Ramos (cell line): ENCODE results near the gene ISCA2.

ENCODE experiments used
- in situ Hi-C: fragments of 300-500 bp; cut with MboI; formaldehyde crosslinking; loops from one replicate; pipeline ENCODE4 v1.14.3; 2022; ENCODE audit warnings: low sequenced_read_pairs; ENCODE audit not compliant: unreplicated experiment

ISCA2 gene

GRCh38 chr14:74507085-74507484 lies 13.5 kb downstream of the ISCA2 start:
- in situ Hi-C loops = no loop called here

GRCh38 chr14:74507840-74508239 lies 14.3 kb downstream of the ISCA2 start:
- in situ Hi-C loops = no loop called here

DNA sequence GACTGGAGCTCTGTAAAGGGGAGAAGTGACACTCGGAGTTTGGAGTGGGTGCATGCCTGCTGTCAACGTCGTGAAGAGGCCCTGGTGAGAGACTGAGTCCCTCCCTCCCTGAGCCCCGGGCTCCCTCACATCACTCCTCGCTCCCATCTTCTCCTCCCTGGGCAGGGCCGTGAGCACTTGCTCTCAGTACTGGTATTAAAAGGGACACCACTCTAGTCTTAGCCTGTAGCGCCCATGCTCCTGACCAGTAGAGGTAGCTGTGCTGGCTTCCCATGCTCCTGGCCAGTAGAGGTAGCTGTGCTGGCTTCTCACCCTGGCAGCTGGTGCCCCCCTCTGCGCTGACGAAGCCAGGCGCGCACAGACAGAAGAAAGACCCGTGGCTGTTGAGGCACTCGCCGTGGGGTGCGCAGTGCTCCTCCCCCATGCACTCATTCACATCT lies 14.7 kb downstream of the ISCA2 start:
- in situ Hi-C loops = no loop called here

GRCh38 chr14:74508844-74509428 lies 15.4 kb downstream of the ISCA2 start:
- in situ Hi-C loops = no loop called here

- in situ Hi-C loops = no loop called here
These were observed 16.1 kb downstream of the ISCA2 start for GRCh38 chr14:74509587-74510222.

- in situ Hi-C loops = no loop called here
These were observed 16.8 kb downstream of the ISCA2 start for GRCh38 chr14:74510223-74510931.

- in situ Hi-C loops = no loop called here
These were observed 17.4 kb downstream of the ISCA2 start for GRCh38 chr14:74510959-74511409.

DNA sequence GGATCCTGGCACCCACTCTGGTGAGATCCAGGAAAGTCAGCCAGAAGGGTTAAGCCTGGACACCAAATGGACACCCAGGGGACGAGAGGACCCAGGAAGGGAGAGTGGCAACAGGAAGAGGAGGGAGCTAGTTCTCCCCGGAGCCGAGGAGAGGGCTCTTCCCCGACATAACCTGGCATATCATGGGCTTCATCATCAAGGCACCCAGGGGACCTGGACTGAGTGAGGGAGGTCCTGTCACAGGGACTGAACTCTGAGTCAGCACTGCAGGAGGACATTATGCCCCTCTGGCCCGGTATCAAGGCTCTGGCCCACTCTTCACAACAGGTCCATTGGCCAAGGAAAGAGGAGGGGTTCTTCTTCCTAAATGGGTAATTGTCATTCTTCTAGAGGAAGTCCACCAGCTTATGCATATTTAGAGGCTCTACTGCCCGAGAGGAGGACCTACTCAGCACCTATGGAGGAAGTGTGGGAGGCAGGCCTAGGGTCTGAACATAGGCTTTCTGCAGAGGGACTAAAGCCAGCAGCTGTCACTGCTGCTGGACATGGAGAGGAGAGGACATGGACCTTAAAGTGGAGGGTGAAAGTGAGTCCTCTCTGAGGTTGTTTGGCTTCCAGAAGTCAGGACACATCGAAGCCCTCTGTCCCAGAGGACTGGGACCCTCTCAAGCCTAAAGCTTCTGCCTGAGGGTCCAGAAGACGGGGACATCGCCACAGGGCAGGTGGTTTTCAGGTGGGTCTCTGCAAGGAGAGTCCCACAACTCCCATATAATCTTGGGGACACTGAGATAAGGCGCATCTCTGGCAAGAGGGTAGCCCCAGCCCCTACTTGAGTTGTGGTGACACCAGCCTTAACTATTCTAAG lies 18.6 kb downstream of the ISCA2 start:
- in situ Hi-C loops = no loop called here

DNA sequence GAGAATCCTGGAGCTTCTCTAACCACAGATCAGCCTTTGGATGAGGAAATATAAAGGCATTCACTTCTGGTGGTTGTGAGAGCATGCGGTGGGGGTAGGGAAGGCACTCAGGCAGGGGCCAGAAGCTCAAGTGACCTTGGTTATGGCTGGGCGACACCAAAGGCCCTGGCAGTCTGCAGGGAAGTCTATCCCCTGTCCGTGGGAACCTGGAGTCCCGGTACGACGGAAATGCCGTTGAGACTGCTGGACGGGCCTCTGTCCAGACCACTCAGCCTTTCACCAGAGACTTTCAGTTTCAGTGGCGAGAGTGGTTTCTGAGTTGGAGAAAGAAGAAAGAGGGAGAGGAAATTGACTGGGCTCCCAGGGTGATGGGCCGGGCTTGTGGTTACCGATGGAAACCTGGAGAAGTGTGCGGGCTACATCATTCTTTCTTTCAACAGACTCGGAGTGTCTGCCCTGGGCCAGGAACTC lies 20.9 kb downstream of the ISCA2 start:
- in situ Hi-C loops = no loop called here

GRCh38 chr14:74515891-74516412 lies 22.4 kb downstream of the ISCA2 start:
- in situ Hi-C loops = no loop called here

DNA sequence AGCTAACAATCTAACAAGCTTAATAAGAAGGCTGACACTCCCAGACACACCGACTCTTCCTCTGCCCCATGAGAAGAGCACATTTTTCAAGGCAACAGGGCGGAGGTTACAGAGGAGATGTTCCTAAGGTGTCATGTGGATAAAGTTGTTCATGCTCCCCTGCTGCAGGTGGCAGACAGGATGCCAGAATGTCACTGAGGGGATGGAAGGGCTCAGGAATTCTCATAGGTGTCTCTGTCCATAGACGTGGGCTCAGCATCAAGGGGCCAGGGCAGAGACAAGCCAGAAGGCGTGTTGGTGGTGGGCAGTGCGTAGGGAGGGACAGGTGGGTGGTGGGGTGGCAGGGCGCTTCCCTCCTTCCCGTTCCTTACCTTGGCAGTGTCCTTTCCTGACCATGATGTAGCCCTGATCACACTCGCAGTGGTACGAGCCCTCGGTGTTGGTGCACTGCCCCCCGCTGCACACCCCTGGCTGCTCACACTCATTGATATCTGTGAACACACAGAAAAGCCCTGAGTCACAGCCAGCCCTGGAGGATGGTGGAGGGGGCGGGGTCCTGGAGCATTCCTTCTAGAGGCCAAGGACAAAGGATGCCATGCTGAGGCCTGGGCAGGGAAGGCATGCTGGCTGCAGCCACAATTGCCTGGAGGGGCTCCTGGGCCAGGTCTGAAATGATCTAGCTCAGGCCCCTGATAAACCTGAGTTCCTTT lies 23.0 kb downstream of the ISCA2 start:
- in situ Hi-C loops = no loop called here

GRCh38 chr14:74517731-74518130 lies 24.2 kb downstream of the ISCA2 start:
- in situ Hi-C loops = no loop called here

DNA sequence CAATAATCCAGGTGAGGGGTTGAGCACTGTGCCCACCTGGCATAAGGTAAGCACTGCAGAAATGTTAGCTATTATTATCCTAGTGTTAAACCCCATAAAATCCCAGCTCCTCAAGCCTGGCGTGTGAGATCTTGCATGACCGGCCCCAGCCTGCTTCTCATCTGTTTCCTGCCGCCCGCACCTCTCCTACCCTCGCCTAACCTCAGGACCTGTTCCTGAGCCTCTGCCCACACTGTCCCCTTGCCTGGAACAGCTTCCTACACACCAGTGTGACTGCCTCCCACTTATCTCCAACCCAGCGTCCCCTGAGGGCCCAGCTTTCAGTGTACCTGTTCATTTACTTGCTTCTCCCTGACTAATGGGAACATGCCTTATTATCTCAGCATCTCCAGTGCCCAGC lies 24.7 kb downstream of the ISCA2 start:
- in situ Hi-C loops = no loop called here

DNA sequence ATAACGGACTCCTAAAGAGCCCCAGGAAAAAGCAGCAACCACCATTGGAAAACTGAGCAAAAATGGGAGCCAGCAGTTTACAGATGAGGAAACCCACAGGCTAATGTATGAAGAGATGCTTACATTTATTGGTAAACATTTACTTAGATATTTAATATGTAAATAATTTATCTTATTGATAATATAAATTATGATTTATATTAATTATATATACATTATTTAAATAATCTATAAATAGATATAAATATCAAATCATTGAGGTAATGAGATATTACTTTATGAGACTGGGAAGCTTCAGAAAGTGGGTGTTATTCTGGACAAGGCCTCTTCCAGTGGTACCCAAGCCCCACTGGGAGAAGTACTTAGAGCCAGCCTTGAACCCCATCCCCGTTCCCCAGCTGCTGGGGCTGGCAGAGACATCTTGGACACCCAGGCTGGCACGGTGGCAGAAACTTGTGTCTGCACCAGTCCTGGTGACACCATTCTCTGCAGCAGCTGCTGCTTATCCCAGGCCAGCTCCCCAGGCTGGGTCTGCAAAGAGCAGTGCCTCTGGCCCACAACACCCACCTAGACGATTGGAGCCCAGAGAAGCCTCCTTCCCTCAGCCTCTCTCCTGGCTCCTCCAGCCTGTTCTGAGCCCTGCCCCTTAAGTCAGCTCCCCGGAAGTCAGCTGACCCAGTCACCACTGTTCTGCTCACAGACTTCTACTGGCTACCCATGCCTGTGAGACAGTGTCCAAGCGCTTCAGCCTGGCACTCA lies 25.9 kb downstream of the ISCA2 start:
- in situ Hi-C loops = no loop called here

DNA sequence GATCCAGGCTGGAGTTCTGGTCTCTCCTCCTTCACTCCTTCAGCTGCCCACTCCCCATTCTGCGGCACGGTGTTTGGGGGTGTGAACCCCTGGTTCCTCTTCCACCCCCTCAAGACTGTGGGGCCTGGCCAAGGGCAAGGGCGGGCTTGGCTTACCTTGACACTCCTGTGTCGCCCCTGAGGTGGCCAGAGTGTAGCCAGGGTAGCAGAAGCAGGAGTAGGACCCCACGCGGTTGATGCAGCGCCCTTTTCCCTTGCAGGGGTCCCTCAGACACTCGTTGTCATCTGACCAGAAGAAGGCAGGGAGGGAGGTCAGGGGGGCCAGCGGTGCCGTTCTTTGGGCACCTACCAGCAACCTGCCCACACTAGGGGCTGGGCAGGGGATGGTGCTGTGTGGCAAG lies 28.2 kb downstream of the ISCA2 start:
- in situ Hi-C loops = no loop called here

DNA sequence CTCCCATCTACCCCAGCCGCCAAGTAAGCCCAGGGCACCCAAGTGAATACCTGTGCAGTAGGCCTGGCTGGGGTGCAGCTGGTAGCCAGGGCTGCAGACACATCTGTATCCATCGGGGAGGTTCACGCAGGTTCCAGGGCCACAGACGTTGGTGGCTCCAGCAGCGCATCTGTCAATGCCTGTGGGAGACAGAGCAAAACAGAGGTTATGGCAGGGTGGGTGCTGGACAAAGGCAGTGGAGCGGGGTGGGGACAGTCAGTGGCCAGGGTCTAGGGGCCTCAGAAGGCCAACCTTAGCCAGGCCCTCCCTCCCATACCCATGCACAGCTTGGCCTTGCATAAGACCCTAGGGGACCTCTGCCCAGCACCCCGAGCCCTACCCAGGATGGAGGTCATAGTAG lies 29.2 kb downstream of the ISCA2 start:
- in situ Hi-C loops = no loop called here

GRCh38 chr14:74524076-74524811 lies 30.7 kb downstream of the ISCA2 start:
- in situ Hi-C loops = no loop called here

- in situ Hi-C loops = no loop called here
These were observed 31.2 kb downstream of the ISCA2 start for GRCh38 chr14:74524812-74525135.
